ENCODE measurements around the gene NEU2. TPM values are rescaled to one million over a fixed set of nuclear protein-coding genes. Genes with fewer than 3 reads are reported as not detected.

The NEU2 gene
- total RNA-seq, 4 donors from 2014 or later = not detected

- H3K27ac ChIP-seq (replicated peaks in 1 of 4) = no peak overlapping the region
- no peak for DNase-seq (ENCODE audit: extremely low spot score)
- H3K4me1 ChIP-seq = peaks cover 19 to 28% (median 21%) of the 10 kb centered on the region in 4 donors
- no peak overlapping the region for H3K4me3 ChIP-seq
- H3K9me3 ChIP-seq = no peaks in the 10 kb centered on the region
- 80% methylated on average over 5 of the region's 6 CpGs for WGBS
- H3K36me3 ChIP-seq = no peaks in the 10 kb centered on the region
- H3K27me3 ChIP-seq = peaks cover 0 to 28% (median 0%) of the 10 kb centered on the region in 4 donors
- TF ChIP-seq, protein P1, sequence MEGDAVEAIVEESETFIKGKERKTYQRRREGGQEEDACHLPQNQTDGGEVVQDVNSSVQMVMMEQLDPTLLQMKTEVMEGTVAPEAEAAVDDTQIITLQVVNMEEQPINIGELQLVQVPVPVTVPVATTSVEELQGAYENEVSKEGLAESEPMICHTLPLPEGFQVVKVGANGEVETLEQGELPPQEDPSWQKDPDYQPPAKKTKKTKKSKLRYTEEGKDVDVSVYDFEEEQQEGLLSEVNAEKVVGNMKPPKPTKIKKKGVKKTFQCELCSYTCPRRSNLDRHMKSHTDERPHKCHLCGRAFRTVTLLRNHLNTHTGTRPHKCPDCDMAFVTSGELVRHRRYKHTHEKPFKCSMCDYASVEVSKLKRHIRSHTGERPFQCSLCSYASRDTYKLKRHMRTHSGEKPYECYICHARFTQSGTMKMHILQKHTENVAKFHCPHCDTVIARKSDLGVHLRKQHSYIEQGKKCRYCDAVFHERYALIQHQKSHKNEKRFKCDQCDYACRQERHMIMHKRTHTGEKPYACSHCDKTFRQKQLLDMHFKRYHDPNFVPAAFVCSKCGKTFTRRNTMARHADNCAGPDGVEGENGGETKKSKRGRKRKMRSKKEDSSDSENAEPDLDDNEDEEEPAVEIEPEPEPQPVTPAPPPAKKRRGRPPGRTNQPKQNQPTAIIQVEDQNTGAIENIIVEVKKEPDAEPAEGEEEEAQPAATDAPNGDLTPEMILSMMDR (IDR thresholded peaks at IDR 0.05) = no peak
- TF ChIP-seq POLR2AphosphoS5 (IDR thresholded peaks at IDR 0.05) (no peak), EP300 (IDR thresholded peaks at IDR 0.05) (no peak), POLR2A (IDR thresholded peaks at IDR 0.05; ENCODE audit: low read depth) (no peak)
- intact Hi-C loops (cut with DNase I) = loop anchor here (10.0 kb wide), 1 partner anchor 452 kb away; no protein-coding TSS in a partner anchor
Measured at GRCh38 chr2:233056961-233057605, 24.6 kb downstream of the NEU2 start.

GRCh38 chr2:233058717-233059546 lies 26.5 kb downstream of the NEU2 start:
- intact Hi-C loops (cut with DNase I) = loop anchor here (10.0 kb wide), 1 partner anchor 454 kb away; no protein-coding TSS in a partner anchor
- peak overlapping the region in 2 of 4 donors; percentile 53 to 72 for H3K27ac ChIP-seq (replicated peaks in 1 of 4)
- TF ChIP-seq POLR2AphosphoS5 (IDR thresholded peaks at IDR 0.05) (no peak), POLR2A (IDR thresholded peaks at IDR 0.05; ENCODE audit: low read depth) (no peak), EP300 (IDR thresholded peaks at IDR 0.05) (no peak)
- TF ChIP-seq, protein P1 (IDR thresholded peaks at IDR 0.05) = no peak

DNA sequence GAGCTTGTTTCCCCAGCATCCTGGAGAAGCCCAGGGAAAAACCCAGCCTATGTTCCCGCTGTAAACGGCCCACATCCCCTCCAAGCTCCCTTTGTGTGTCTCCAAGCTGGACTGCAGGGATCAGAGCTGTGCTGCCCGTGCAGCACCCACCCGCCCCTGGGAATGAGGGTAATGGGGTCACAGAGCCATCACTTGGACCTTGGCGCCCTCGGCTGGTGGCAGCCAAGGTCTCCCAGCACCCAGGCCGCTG lies 27.0 kb downstream of the NEU2 start:
- intact Hi-C loops (cut with DNase I) = loop anchor here (10.0 kb wide), 1 partner anchor 455 kb away; no protein-coding TSS in a partner anchor
- H3K27ac ChIP-seq (replicated peaks in 1 of 4) = peak overlapping the region; percentile 53 to 74 (median 72)
- H3K9me3 ChIP-seq = no peaks in the 10 kb centered on the region
- no peaks in the 10 kb centered on the region for H3K36me3 ChIP-seq
- peaks cover 0 to 6% (median 0%) of the 10 kb centered on the region in 4 donors for H3K27me3 ChIP-seq
- peak overlapping the region in 2 of 4 donors; percentile 43 to 50 for H3K4me3 ChIP-seq
- WGBS = 64% methylated on average over 6 of the region's 7 CpGs
- no peak for DNase-seq (ENCODE audit: extremely low spot score)
- peaks cover 28 to 44% (median 41%) of the 10 kb centered on the region in 4 donors for H3K4me1 ChIP-seq
- TF ChIP-seq POLR2AphosphoS5 (IDR thresholded peaks at IDR 0.05) (no peak), EP300 (IDR thresholded peaks at IDR 0.05) (no peak), POLR2A (IDR thresholded peaks at IDR 0.05; ENCODE audit: low read depth) (no peak)
- TF ChIP-seq, protein P1 (IDR thresholded peaks at IDR 0.05) = no peak

More at GRCh38 chr2:233058717-233059546, 26.5 kb downstream of the NEU2 start:
- Histone ChIP-seq H3K9me3 (no peaks in the 10 kb centered on the region), H3K4me1 (peaks cover 34 to 43% (median 38%) of the 10 kb centered on the region in 4 donors), H3K4me3 (no peak overlapping the region), H3K27me3 (peaks cover 0 to 11% (median 0%) of the 10 kb centered on the region in 4 donors), H3K36me3 (no peaks in the 10 kb centered on the region)
- 92% methylated on average over 23 of the region's 24 CpGs for WGBS
- DNase-seq (ENCODE audit: extremely low spot score) = no peak

- H3K4me1 ChIP-seq = peaks cover 27 to 49% (median 41%) of the 10 kb centered on the region in 4 donors
- no peak for DNase-seq (ENCODE audit: extremely low spot score)
- H3K27me3 ChIP-seq = peaks cover 0 to 3% (median 0%) of the 10 kb centered on the region in 4 donors
- H3K9me3 ChIP-seq = no peaks in the 10 kb centered on the region
- H3K4me3 ChIP-seq = peak within 1 kb of the TSS; percentile 43 to 57 (median 50)
- H3K27ac ChIP-seq (replicated peaks in 1 of 4) = peak within 1 kb of the TSS; percentile 53 to 74 (median 72)
- intact Hi-C loops (cut with DNase I) = loop anchor here (10.0 kb wide), 1 partner anchor 455 kb away; no protein-coding TSS in a partner anchor
- no peaks in the 10 kb centered on the region for H3K36me3 ChIP-seq
- WGBS = 56% methylated on average over 13 of the region's 26 CpGs
- TF ChIP-seq POLR2A (IDR thresholded peaks at IDR 0.05; ENCODE audit: low read depth) (no peak), POLR2AphosphoS5 (IDR thresholded peaks at IDR 0.05) (peak; percentile 50 to 55), EP300 (IDR thresholded peaks at IDR 0.05) (no peak)
- TF ChIP-seq, protein P1 (IDR thresholded peaks at IDR 0.05) = no peak
Measured at GRCh38 chr2:233059797-233060500, 27.5 kb downstream of the NEU2 start, which contains the start of gene INPP5D. INPP5D (plus strand) TSS chr2:233060342; CDS start chr2:233060479, 137 bp downstream.
